ENCODE data around the gene STUB1.

STUB1 gene

DNA sequence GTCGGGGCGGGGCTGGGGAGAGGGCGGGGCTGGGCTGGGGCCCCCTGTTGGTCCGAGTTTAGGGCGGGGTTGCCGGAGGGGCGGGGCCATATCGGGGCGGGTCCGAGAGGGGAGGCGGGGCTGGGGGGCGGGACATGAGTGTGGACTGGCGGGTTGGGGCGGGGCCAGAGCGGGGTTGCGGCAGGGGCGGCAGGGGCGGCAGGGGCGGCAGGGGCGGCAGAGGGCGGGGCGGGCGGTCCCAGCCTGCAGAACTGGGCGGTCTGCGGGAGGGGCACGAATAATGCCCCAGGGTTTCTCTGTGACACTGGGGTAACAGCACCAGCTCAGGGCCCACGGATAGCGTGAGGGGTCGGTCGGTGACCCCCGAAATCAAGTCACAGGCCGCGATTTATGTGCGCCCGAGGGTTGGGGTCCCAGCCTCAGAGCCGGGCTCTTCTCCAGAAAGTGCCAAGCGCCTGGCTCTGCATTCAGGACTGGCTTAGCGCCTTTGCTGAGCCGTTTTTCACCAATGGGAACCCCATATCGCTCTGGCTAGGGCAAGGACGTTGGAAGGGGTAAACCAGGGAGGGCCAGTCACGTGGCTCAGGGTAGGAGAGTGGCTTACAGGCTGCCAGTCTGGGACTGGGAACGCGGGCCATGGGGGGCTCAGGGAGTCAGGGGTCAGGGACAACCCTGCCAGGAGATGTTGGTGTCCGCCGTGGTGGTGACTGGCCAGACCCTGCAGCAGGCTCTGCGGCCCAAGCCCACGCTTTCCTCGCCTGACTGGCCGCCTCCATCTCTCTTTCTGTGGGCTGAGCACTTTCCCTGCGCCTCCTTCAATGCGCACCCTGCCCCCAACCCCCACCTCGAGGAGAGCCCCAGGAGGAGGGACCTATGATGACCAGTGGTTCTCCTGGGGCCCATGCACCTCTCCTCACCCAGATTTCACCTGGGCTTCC lies 42.9 kb upstream of the STUB1 start:
- H3K9ac ChIP-seq (ENCODE audit: low read length), result peak overlapping the region; percentile 78

DNA sequence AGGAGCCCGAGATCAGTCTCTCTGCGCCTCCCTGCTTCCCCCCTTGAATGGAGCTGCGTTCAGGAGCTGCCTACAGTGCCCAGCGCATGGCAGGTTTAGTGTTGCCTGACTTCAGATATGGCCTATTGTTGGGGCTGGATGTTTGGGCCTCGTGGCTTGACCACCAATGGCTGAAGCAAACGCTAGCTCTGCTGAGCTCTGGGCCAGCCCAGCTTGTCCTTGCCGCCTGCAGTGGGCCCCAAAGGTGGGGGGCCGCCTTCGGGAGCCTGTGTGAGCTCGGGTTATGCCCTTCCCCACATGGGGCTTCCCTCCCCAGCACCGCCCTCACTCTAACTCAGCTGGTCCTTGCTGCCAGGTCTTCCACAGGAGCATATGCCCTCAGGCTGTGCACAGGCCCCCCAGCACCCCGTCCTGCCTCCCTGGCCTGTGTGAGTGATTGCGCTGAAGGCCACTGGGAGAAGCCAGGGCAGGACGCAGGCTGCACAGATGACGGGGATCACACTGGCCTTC lies 42.1 kb upstream of the STUB1 start:
- Histone ChIP-seq H3K36me3 (ENCODE audit: insufficient read depth, low read length) (no peaks in the 10 kb centered on the region; the same call in 1 of the 2 replicates), H3K9me3 (ENCODE audit: low read length) (no peaks in the 10 kb centered on the region), H2AFZ (ENCODE audit: low read length) (no peak overlapping the region), H3K9ac (ENCODE audit: low read length) (no peak overlapping the region), H3K27ac (ENCODE audit: low read depth, low read length, poor library complexity, severe bottlenecking) (peak overlapping the region; percentile 7), H3K4me3 (ENCODE audit: low read depth, low read length, poor library complexity, severe bottlenecking) (no peak overlapping the region), H3K4me2 (ENCODE audit: low read length) (no peak overlapping the region), H3K9me2 (ENCODE audit: low read depth, low read length) (no peaks in the 10 kb centered on the region), H3F3A (ENCODE audit: insufficient read depth, low read length) (no peaks in the 10 kb centered on the region), H3K4me1 (ENCODE audit: insufficient read depth, low read length, severe bottlenecking) (peaks cover 43% of the 10 kb centered on the region), H4K20me1 (ENCODE audit: insufficient read depth, low read length) (no peaks in the 10 kb centered on the region), H3K27me3 (ENCODE audit: insufficient read depth, low read length) (no peaks in the 10 kb centered on the region), H3K79me2 (ENCODE audit: insufficient read depth, low read length) (no peaks in the 10 kb centered on the region)
- TF ChIP-seq, protein P1, sequence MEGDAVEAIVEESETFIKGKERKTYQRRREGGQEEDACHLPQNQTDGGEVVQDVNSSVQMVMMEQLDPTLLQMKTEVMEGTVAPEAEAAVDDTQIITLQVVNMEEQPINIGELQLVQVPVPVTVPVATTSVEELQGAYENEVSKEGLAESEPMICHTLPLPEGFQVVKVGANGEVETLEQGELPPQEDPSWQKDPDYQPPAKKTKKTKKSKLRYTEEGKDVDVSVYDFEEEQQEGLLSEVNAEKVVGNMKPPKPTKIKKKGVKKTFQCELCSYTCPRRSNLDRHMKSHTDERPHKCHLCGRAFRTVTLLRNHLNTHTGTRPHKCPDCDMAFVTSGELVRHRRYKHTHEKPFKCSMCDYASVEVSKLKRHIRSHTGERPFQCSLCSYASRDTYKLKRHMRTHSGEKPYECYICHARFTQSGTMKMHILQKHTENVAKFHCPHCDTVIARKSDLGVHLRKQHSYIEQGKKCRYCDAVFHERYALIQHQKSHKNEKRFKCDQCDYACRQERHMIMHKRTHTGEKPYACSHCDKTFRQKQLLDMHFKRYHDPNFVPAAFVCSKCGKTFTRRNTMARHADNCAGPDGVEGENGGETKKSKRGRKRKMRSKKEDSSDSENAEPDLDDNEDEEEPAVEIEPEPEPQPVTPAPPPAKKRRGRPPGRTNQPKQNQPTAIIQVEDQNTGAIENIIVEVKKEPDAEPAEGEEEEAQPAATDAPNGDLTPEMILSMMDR (IDR thresholded peaks at IDR 0.05; ENCODE audit: low read length), result no peak
- no peak for TF ChIP-seq EZH2 (IDR thresholded peaks at IDR 0.05; ENCODE audit: borderline replicate concordance, low read length)

More for the DNA sequence above, 42.9 kb upstream of the STUB1 start:
- H3K36me3 ChIP-seq (ENCODE audit: insufficient read depth, low read length), result no peaks in the 10 kb centered on the region; the same call in 1 of the 2 replicates
- peak overlapping the region; percentile 7 for H3K27ac ChIP-seq (ENCODE audit: low read depth, low read length, poor library complexity, severe bottlenecking)
- H3K9me3 ChIP-seq (ENCODE audit: low read length), result no peaks in the 10 kb centered on the region
- H3K4me2 ChIP-seq (ENCODE audit: low read length), result peak overlapping the region; percentile 84
- peaks cover 35% of the 10 kb centered on the region for H3K4me1 ChIP-seq (ENCODE audit: insufficient read depth, low read length, severe bottlenecking)
- H4K20me1 ChIP-seq (ENCODE audit: insufficient read depth, low read length), result no peaks in the 10 kb centered on the region
- no peaks in the 10 kb centered on the region for H3K9me2 ChIP-seq (ENCODE audit: low read depth, low read length)
- H2AFZ ChIP-seq (ENCODE audit: low read length), result no peak overlapping the region
- H3K79me2 ChIP-seq (ENCODE audit: insufficient read depth, low read length), result no peaks in the 10 kb centered on the region
- no peaks in the 10 kb centered on the region for H3K27me3 ChIP-seq (ENCODE audit: insufficient read depth, low read length)
- H3F3A ChIP-seq (ENCODE audit: insufficient read depth, low read length), result no peaks in the 10 kb centered on the region
- H3K4me3 ChIP-seq (ENCODE audit: low read depth, low read length, poor library complexity, severe bottlenecking), result peak overlapping the region; percentile 78
- no peak for TF ChIP-seq EZH2 (IDR thresholded peaks at IDR 0.05; ENCODE audit: borderline replicate concordance, low read length)
- TF ChIP-seq, protein P1 (IDR thresholded peaks at IDR 0.05; ENCODE audit: low read length), result no peak

DNA sequence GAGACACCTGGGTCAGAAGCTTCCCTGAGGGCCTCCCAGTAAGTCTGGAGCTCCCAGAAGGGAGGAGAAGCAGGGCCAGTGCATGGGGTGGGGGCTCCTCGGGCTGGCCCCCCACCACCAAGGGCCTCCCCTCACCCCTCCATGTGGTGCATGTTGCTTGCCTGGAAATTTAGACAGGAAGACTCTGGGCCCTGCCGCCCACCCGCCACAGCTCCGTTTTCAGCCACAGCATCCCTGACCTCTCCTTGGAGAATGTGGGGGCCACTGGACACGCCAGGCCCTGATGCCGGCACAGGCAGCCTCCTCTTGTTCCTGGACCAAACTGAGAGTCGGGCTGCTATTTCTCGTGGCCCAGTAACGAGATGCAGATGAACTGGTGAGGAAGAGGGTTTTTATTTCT lies 41.4 kb upstream of the STUB1 start:
- no peak for TF ChIP-seq EZH2 (IDR thresholded peaks at IDR 0.05; ENCODE audit: borderline replicate concordance, low read length)
- TF ChIP-seq, protein P1 (IDR thresholded peaks at IDR 0.05; ENCODE audit: low read length), result no peak
- H4K20me1 ChIP-seq (ENCODE audit: insufficient read depth, low read length), result no peaks in the 10 kb centered on the region
- H3K4me2 ChIP-seq (ENCODE audit: low read length), result 0 out of 2 replicates have a peak overlapping the region, but pooled peaks have one; percentile 13
- no peaks in the 10 kb centered on the region; the same call in 1 of the 2 replicates for H3K36me3 ChIP-seq (ENCODE audit: insufficient read depth, low read length)
- no peak overlapping the region for H2AFZ ChIP-seq (ENCODE audit: low read length)
- H3K4me1 ChIP-seq (ENCODE audit: insufficient read depth, low read length, severe bottlenecking), result peaks cover 45% of the 10 kb centered on the region
- peak overlapping the region; percentile 84 for H3K27ac ChIP-seq (ENCODE audit: low read depth, low read length, poor library complexity, severe bottlenecking)
- H3K9me3 ChIP-seq (ENCODE audit: low read length), result no peaks in the 10 kb centered on the region
- no peaks in the 10 kb centered on the region for H3K27me3 ChIP-seq (ENCODE audit: insufficient read depth, low read length)
- H3K4me3 ChIP-seq (ENCODE audit: low read depth, low read length, poor library complexity, severe bottlenecking), result no peak overlapping the region
- peak overlapping the region; percentile 6; the same call in 1 of the 2 replicates for H3K9ac ChIP-seq (ENCODE audit: low read length)
- H3K79me2 ChIP-seq (ENCODE audit: insufficient read depth, low read length), result no peaks in the 10 kb centered on the region
- H3K9me2 ChIP-seq (ENCODE audit: low read depth, low read length), result no peaks in the 10 kb centered on the region
- H3F3A ChIP-seq (ENCODE audit: insufficient read depth, low read length), result no peaks in the 10 kb centered on the region

Data from OCI-LY1 (cell line).